Measurements from ENCODE around the gene RPIA.

Gene RPIA

DNA sequence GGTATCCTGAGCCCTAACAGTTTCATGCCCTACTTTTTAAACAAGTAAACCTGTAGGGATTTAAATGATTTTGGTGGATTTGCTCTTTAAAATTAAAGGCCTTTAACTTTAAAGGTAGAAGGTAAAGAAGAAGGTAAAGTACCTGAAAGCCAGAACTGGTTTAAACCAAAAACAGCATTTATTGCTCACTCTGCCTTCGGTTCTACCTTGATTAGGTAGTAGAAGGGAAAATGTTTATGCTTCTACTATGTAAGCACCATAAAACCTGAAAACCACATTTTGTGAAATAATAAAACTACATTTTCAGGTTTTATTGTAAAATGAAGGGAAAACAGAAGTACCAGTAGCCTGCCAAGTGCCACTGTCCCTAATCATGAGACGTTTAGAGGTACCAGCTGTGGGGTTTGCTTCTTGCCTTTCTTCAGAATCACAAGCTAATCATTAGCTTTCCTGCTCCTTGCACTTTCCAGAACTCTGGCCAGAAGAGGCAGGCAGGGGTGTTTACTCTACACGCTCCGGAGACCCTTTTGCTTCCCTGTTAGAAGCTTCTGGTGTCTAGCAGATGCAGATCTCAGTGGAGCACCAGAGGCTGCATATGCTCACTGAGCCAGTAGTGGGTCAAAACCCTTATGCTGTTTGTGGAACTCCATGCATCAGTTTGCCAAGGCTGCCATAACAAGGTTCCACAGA, 33.3 kb downstream of the RPIA start:
- no peak overlapping the region for H3K4me3 ChIP-seq (ENCODE audit: low read depth, low read length)
- DNase-seq (ENCODE audit: low read depth) = no peak
- TF ChIP-seq CTCF (IDR thresholded peaks at IDR 0.05; ENCODE audit: control insufficient read depth, extremely low read depth, insufficient read depth) = no peak

DNA sequence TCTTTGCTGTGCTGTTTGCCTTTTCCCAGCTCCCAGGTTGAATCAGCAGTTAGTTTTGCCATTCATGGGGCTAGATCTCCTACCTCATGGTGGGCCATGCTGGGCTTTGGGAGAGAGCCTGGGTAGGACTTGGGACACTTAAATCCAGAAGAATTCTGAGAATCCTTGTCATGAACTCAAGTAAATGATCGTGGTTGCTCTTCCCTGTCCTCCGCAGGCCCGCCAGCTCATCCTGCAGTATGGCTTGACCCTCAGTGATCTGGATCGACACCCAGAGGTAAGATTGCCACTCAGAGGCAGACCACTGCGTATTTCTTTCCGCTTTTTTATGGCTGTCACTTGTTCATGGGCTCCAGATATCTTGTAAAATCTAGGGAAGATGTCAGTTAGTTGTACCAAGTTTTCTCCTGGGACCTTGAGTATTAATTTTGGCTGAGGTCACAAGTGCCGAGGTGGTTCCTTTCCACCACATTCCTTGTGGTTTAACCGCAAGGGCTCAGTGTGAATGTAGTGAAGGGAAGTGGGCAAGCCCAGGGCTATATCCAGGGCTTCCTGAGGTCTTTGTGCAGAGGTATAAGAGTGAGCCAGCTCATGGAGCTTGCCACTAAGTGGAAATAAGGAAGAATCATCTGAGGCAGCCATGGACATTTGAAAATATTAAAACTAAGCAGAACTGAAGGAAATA, 37.7 kb downstream of the RPIA start:
- TF ChIP-seq CTCF (IDR thresholded peaks at IDR 0.05; ENCODE audit: control insufficient read depth, extremely low read depth, insufficient read depth) = no peak
- H3K4me3 ChIP-seq (ENCODE audit: low read depth, low read length) = no peak overlapping the region
- no peak for DNase-seq (ENCODE audit: low read depth)

DNA sequence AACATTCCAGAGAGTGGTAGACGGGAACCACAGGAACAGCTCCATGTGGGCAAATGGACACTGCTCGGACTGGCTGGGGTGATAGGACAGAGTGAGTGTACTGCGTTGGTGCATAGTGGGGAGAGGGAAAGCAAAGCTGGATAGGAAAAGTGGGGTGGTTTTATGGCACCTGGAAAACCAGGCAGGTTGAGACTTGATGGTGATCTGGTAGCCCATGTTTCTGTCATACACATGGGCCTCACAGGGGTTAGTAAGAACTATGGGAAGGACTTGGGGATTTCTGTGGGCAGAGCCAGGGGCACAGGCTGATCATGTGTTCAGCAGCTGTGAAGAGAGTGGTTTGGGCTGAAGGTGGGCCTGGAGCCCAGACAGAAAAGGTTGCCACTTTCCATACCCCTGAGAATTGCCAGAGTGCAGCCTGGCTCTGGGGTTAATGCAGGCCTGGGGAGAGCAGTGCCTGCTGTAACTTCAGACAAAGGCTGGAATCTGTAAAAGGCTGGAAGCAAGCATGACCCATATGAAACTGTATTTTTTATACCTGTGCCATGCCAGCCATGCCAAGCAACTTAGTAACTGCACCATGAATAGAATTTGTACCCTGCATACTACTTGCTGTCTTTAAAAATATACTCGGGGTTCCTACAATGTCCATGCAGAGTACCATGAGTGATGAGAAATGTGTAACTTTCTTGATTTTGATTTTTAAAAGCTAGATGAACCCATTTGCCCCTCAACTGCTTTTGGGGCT, 41.9 kb downstream of the RPIA start:
- no peak for DNase-seq (ENCODE audit: low read depth)
- no peak overlapping the region for H3K4me3 ChIP-seq (ENCODE audit: low read depth, low read length)
- TF ChIP-seq CTCF (IDR thresholded peaks at IDR 0.05; ENCODE audit: control insufficient read depth, extremely low read depth, insufficient read depth) = no peak

GRCh38 chr2:88735133-88735532, 43.7 kb downstream of the RPIA start:
- DNase-seq (ENCODE audit: low read depth) = no peak
- TF ChIP-seq CTCF (IDR thresholded peaks at IDR 0.05; ENCODE audit: control insufficient read depth, extremely low read depth, insufficient read depth) = no peak

DNA sequence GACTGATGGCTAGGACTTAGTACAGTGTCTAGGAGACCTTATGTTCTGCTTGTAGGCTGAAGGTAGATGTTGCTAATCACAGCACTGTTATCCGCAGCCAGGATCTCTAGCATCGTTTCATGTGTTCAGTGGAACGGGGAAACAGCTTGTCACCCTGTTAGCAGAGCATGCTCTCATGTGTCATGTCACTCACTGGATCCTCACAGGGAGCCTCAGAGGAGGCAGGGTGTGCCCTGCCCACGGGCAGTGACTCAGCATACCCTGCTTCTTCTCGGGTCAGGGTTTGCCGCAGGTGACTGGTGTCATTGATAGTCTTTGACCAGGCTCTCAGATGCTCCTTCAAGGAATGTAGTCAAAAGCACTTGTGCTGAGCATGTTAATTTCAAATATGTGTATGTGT, 44.4 kb downstream of the RPIA start:
- H3K4me3 ChIP-seq (ENCODE audit: low read depth, low read length) = no peak overlapping the region
- DNase-seq (ENCODE audit: low read depth) = no peak
- TF ChIP-seq CTCF (IDR thresholded peaks at IDR 0.05; ENCODE audit: control insufficient read depth, extremely low read depth, insufficient read depth) = no peak

More at GRCh38 chr2:88735133-88735532, 43.7 kb downstream of the RPIA start:
- H3K4me3 ChIP-seq (ENCODE audit: low read depth, low read length) = no peak overlapping the region

- H3K4me3 ChIP-seq (ENCODE audit: low read depth, low read length) = no peak overlapping the region
- TF ChIP-seq CTCF (IDR thresholded peaks at IDR 0.05; ENCODE audit: control insufficient read depth, extremely low read depth, insufficient read depth) = no peak
- no peak for DNase-seq (ENCODE audit: low read depth)
Observed at GRCh38 chr2:88736437-88736836, 45.0 kb downstream of the RPIA start.

All from LNCaP clone FGC (cell line).